ENCODE measurements around the gene UNC45A.

The UNC45A gene

GRCh38 chr15:91001209-91001608, 66.1 kb downstream of the UNC45A start:
- Histone ChIP-seq H3K4me3 (ENCODE audit: low read depth, low read length, poor library complexity, severe bottlenecking) (no peak overlapping the region), H3F3A (ENCODE audit: insufficient read depth, low read length) (no peaks in the 10 kb centered on the region), H3K27me3 (ENCODE audit: insufficient read depth, low read length) (no peaks in the 10 kb centered on the region), H3K9me3 (ENCODE audit: low read length) (no peaks in the 10 kb centered on the region), H3K4me1 (ENCODE audit: insufficient read depth, low read length, severe bottlenecking) (peaks cover under 1% of the 10 kb centered on the region), H3K36me3 (ENCODE audit: insufficient read depth, low read length) (peaks cover 54% of the 10 kb centered on the region), H3K4me2 (ENCODE audit: low read length) (no peak overlapping the region), H3K79me2 (ENCODE audit: insufficient read depth, low read length) (no peaks in the 10 kb centered on the region), H3K9me2 (ENCODE audit: low read depth, low read length) (no peaks in the 10 kb centered on the region), H2AFZ (ENCODE audit: low read length) (no peak overlapping the region), H4K20me1 (ENCODE audit: insufficient read depth, low read length) (no peaks in the 10 kb centered on the region), H3K27ac (ENCODE audit: low read depth, low read length, poor library complexity, severe bottlenecking) (no peak overlapping the region), H3K9ac (ENCODE audit: low read length) (no peak overlapping the region)
- TF ChIP-seq CTCF (IDR thresholded peaks at IDR 0.05; ENCODE audit: low read length) (no peak), EZH2 (IDR thresholded peaks at IDR 0.05; ENCODE audit: borderline replicate concordance, low read length) (no peak)

Measured in OCI-LY1 (cell line).